EL (cell line): Measurements from ENCODE around the gene TFR2.

Source experiments
- DNase-seq: peaks from one replicate; pipeline ENCODE4 v3.0.0-alpha.2; 2016

The TFR2 gene

GRCh38 chr7:100649826-100650565 lies 8.6 kb upstream of the TFR2 start:
- DNase-seq: no peak

- DNase-seq: no peak
Observed at GRCh38 chr7:100642534-100642907, 1.2 kb upstream of the TFR2 start.

GRCh38 chr7:100641860-100642533 lies 645 bp upstream of the TFR2 start:
- no peak for DNase-seq

GRCh38 chr7:100640517-100641440 lies 573 bp downstream of the TFR2 start:
- DNase-seq: no peak

- DNase-seq: no peak
Observed at GRCh38 chr7:100639995-100640516, 1.3 kb downstream of the TFR2 start.

- DNase-seq: peak; percentile 30
Observed at GRCh38 chr7:100632951-100633717, 8.2 kb downstream of the TFR2 start.

- no peak for DNase-seq
Observed at GRCh38 chr7:100630066-100630465, 11.3 kb downstream of the TFR2 start.

- DNase-seq: peak; percentile 39
Observed at GRCh38 chr7:100629117-100629716, 12.1 kb downstream of the TFR2 start.

- no peak for DNase-seq
Observed at GRCh38 chr7:100627238-100627549, 14.2 kb downstream of the TFR2 start.

- peak; percentile 87 for DNase-seq
Observed at GRCh38 chr7:100626530-100627237, 14.7 kb downstream of the TFR2 start.

GRCh38 chr7:100626055-100626454 lies 15.3 kb downstream of the TFR2 start:
- no peak for DNase-seq

- DNase-seq: no peak
Observed at GRCh38 chr7:100623951-100624824, 17.2 kb downstream of the TFR2 start.

GRCh38 chr7:100621554-100621953 lies 19.8 kb downstream of the TFR2 start:
- no peak for DNase-seq

GRCh38 chr7:100620804-100621203 lies 20.5 kb downstream of the TFR2 start:
- DNase-seq: no peak

- DNase-seq: no peak
Observed at GRCh38 chr7:100620239-100620638, 21.1 kb downstream of the TFR2 start.

- no peak for DNase-seq
Observed at GRCh38 chr7:100614308-100614861, 27.0 kb downstream of the TFR2 start.

- DNase-seq: no peak
Observed at GRCh38 chr7:100613412-100614175, 27.8 kb downstream of the TFR2 start.

- DNase-seq: no peak
Observed at GRCh38 chr7:100612730-100613390, 28.5 kb downstream of the TFR2 start.
